Keratinocyte (primary cell): Measurements from ENCODE around the gene PCAT6. TPM values are rescaled to one million over a fixed set of nuclear protein-coding genes. Genes with fewer than 3 reads are reported as not detected.

Experiments used
- DNase-seq: peaks from one replicate; pipeline ENCODE4 v3.0.0-alpha.2; 2011; ENCODE audit warnings: low read depth, missing footprints, low spot score
- FAIRE-seq: peaks from 2 replicates; lab custom pipeline; 2011; peaks lifted over from hg19 to GRCh38; lab: Jason Lieb, UNC
- H2AFZ ChIP-seq: 2 replicates; pipeline ENCODE4 v1.6.0; 2012; ENCODE audit warnings: low read length, control low read depth, inconsistent platforms; ENCODE audit not compliant: control insufficient read depth
- H3K27ac ChIP-seq: 2 replicates; pipeline ENCODE4 v1.5.1; 2011; ENCODE audit warnings: low read length; ENCODE audit not compliant: control insufficient read depth, insufficient read depth
- H3K27me3 ChIP-seq: 3 replicates; pipeline ENCODE4 v1.6.0; 2011; ENCODE audit warnings: low read length; ENCODE audit not compliant: control insufficient read depth, insufficient read depth; ENCODE audit errors: extremely low read depth
- H3K36me3 ChIP-seq, 2 experiments: 2 replicates in 1 of 2; 3 replicates in 1 of 2; pipeline ENCODE4 v1.5.1; 2011; ENCODE audit warnings: low read length in 2 of 2, mild to moderate bottlenecking in 1 of 2; ENCODE audit not compliant: control insufficient read depth in 2 of 2, insufficient read depth in 2 of 2; ENCODE audit errors: extremely low read depth in 1 of 2
- H3K4me1 ChIP-seq: 3 replicates; pipeline ENCODE4 v1.5.1; 2011; ENCODE audit warnings: low read length; ENCODE audit not compliant: control insufficient read depth, insufficient read depth; ENCODE audit errors: extremely low read depth
- H3K4me2 ChIP-seq: 3 replicates; pipeline ENCODE4 v1.6.0; 2011; ENCODE audit warnings: low read depth, low read length; ENCODE audit not compliant: control insufficient read depth, insufficient read depth; ENCODE audit errors: extremely low read depth
- H3K4me3 ChIP-seq, 3 experiments: fragments of 200-600 bp in 1 of 3; sonication (generic) in 1 of 3; 2 replicates in 2 of 3; 3 replicates in 1 of 3; pipeline ENCODE4 v1.5.1; 2011 to 2016; ENCODE audit warnings: low read length in 3 of 3, mild to moderate bottlenecking in 3 of 3, control low read depth in 2 of 3, inconsistent platforms in 1 of 3, low read depth in 1 of 3, mixed read lengths in 1 of 3, mixed run types in 1 of 3, moderate library complexity in 1 of 3; ENCODE audit not compliant: control insufficient read depth in 2 of 3, insufficient read depth in 2 of 3; ENCODE audit errors: extremely low read depth in 1 of 3
- H3K79me2 ChIP-seq: 2 replicates; pipeline ENCODE4 v1.6.0; 2012; ENCODE audit warnings: low read length; ENCODE audit not compliant: control insufficient read depth, insufficient read depth
- H3K9ac ChIP-seq: 3 replicates; pipeline ENCODE4 v1.6.0; 2011; ENCODE audit warnings: low read length; ENCODE audit not compliant: control insufficient read depth, insufficient read depth; ENCODE audit errors: extremely low read depth
- H3K9me1 ChIP-seq: 3 replicates; pipeline ENCODE4 v1.6.0; 2011; ENCODE audit warnings: low read length; ENCODE audit not compliant: control insufficient read depth, insufficient read depth; ENCODE audit errors: extremely low read depth
- H3K9me3 ChIP-seq: 2 replicates; pipeline ENCODE4 v1.5.1; 2012; ENCODE audit warnings: low read depth, low read length; ENCODE audit not compliant: control insufficient read depth
- H4K20me1 ChIP-seq: 3 replicates; pipeline ENCODE4 v1.6.0; 2011; ENCODE audit warnings: low read length; ENCODE audit not compliant: control insufficient read depth, insufficient read depth; ENCODE audit errors: extremely low read depth
- CTCF ChIP-seq, 3 experiments: IDR thresholded peaks in 1 of 3; conservative IDR thresholded peaks in 1 of 3; optimal IDR thresholded peaks in 1 of 3; 2 replicates in 2 of 3; 3 replicates in 1 of 3; pipeline versions ENCODE3 to v1.5.1; 2011; ENCODE audit warnings: low read length in 3 of 3, mild to moderate bottlenecking in 3 of 3, moderate library complexity in 2 of 3, control low read depth in 1 of 3, inconsistent platforms in 1 of 3; ENCODE audit not compliant: insufficient read depth in 2 of 3; ENCODE audit errors: extremely low read depth in 1 of 3
- EZH2 ChIP-seq: IDR thresholded peaks from one replicate; pipeline ENCODE4 v1.6.1; 2012; ENCODE audit warnings: inconsistent platforms, mild to moderate bottlenecking, low read length, moderate library complexity
- dilution Hi-C: fragments of 300-500 bp; cut with MboI; formaldehyde crosslinking; loops from one replicate; pipeline ENCODE4 v1.7.0; 2020; ENCODE audit warnings: low sequenced_read_pairs; ENCODE audit not compliant: extremely low pct_ligation_motif_present
- polyA plus RNA-seq, 5 experiments: library from polyadenylated mRNA; depleted of rRNA in 3 of 5; stranded (reverse) in 3 of 5; stranded (forward) in 1 of 5; unstranded in 1 of 5; fragments of >200 nt; gene quantifications; 1 replicate in 1 of 5; 2 replicates in 3 of 5; 3 replicates in 1 of 5; pipeline versions ENCODE4 v1.2.1 to v1.2.3, GENCODE V29; 2011 to 2012; ENCODE audit warnings: missing spikeins in 2 of 5, low read depth in 1 of 5, low replicate concordance in 1 of 5

The PCAT6 gene
- polyA plus RNA-seq, 1 donor (not counting 4 experiments of a cell fraction or from before 2014, with no cell fraction given): 1.6 TPM

- TF ChIP-seq EZH2 (no peak), CTCF (optimal IDR thresholded peaks at IDR 0.05 in 1 of 3, IDR thresholded peaks at IDR 0.05 in 1 of 3, conservative IDR thresholded peaks at IDR 0.05 in 1 of 3; ENCODE audit: extremely low read depth in 1 of 3, insufficient read depth in 2 of 3, low read length in 3 of 3) (no peak)
- no peak for FAIRE-seq
- dilution Hi-C loops: no loop called here
These were observed 29.6 kb upstream of the PCAT6 start for GRCh38 chr1:202781180-202781579.

DNA sequence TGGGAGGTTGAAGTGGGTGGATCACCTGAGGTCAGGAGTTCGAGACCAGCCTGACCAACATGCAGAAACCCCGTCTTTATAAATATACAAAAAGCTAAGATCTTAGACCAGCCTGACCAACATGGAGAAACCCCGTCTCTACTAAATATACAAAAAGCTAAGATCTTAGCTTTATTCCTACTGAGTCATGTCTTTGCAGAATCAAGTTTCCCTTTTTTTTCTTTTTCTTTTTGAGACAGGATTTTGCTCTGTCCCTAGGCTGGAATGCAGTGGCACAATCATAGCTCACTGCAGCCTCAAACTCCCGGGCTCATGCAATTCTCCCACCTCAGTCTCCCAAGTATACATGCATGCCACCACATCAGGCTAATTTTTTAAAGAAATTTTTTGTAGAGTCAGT, 23.9 kb upstream of the PCAT6 start:
- H3K4me1 ChIP-seq: no peaks in the 10 kb centered on the region
- no peak overlapping the region for H3K4me3 ChIP-seq
- H3K9me3 ChIP-seq: no peaks in the 10 kb centered on the region
- FAIRE-seq (no peak), DNase-seq (no peak)
- H3K27me3 ChIP-seq: no peaks in the 10 kb centered on the region
- dilution Hi-C loops: loop anchor here (5.0 kb wide), 1 partner anchor 40 kb away; no protein-coding TSS in a partner anchor
- no peaks in the 10 kb centered on the region for H3K9me1 ChIP-seq
- peaks cover 92% of the 10 kb centered on the region for H3K79me2 ChIP-seq
- H3K27ac ChIP-seq: no peak overlapping the region
- no peak overlapping the region for H3K4me2 ChIP-seq
- H4K20me1 ChIP-seq: peaks cover 22% of the 10 kb centered on the region
- H2AFZ ChIP-seq: no peak overlapping the region
- TF ChIP-seq CTCF (optimal IDR thresholded peaks at IDR 0.05 in 1 of 3, IDR thresholded peaks at IDR 0.05 in 1 of 3, conservative IDR thresholded peaks at IDR 0.05 in 1 of 3; ENCODE audit: extremely low read depth in 1 of 3, insufficient read depth in 2 of 3, low read length in 3 of 3) (no peak), EZH2 (no peak)
- no peak overlapping the region for H3K9ac ChIP-seq
- no peaks in the 10 kb centered on the region for H3K36me3 ChIP-seq

More at GRCh38 chr1:202781180-202781579, 29.6 kb upstream of the PCAT6 start:
- Histone ChIP-seq H2AFZ (no peak overlapping the region), H3K27me3 (no peaks in the 10 kb centered on the region), H3K9ac (no peak overlapping the region), H3K4me3 (no peak overlapping the region), H3K4me2 (no peak overlapping the region), H3K9me1 (no peaks in the 10 kb centered on the region), H3K4me1 (no peaks in the 10 kb centered on the region), H3K9me3 (no peaks in the 10 kb centered on the region), H3K36me3 (peaks cover 0 to 3% of the 10 kb centered on the region in 2 experiments), H3K27ac (no peak overlapping the region), H3K79me2 (peaks cover 85% of the 10 kb centered on the region), H4K20me1 (peaks cover 7% of the 10 kb centered on the region)
- DNase-seq: no peak
